Type B pancreatic cell (in vitro differentiated cells): Measurements from ENCODE around the gene ZSWIM2. TPM values are rescaled to one million over a fixed set of nuclear protein-coding genes. Genes with fewer than 3 reads are reported as not detected.

Source experiments
- DNase-seq: peaks from one replicate; pipeline ENCODE4 v3.0.0; 2021; ENCODE audit warnings: mixed read lengths; ENCODE audit not compliant: unreplicated experiment; ENCODE audit errors: extremely low spot score
- H3K27ac Mint-ChIP-seq: 2 replicates; pipeline ENCODE4 v1.8.0; 2021; ENCODE audit warnings: mild to moderate bottlenecking, mixed read lengths
- H3K27me3 Mint-ChIP-seq: 2 replicates; pipeline ENCODE4 v1.8.0; 2021; ENCODE audit warnings: mixed read lengths
- H3K36me3 Mint-ChIP-seq: 2 replicates; pipeline ENCODE4 v1.8.0; 2021; ENCODE audit warnings: mixed read lengths
- H3K4me1 Mint-ChIP-seq: one replicate; pipeline ENCODE4 v1.8.0; 2021; ENCODE audit warnings: mixed read lengths; ENCODE audit not compliant: unreplicated experiment
- H3K4me3 Mint-ChIP-seq: 2 replicates; pipeline ENCODE4 v1.8.0; 2021; ENCODE audit warnings: mild to moderate bottlenecking, mixed read lengths
- H3K9me3 Mint-ChIP-seq: 2 replicates; pipeline ENCODE4 v1.8.0; 2021; ENCODE audit warnings: mixed read lengths
- CTCF ChIP-seq: fragments of 200-600 bp; sonication (generic); conservative IDR thresholded peaks from 2 replicates; pipeline ENCODE4 v1.5.0; 2021; ENCODE audit warnings: antibody characterized with exemption, mild to moderate bottlenecking
- total RNA-seq: library from RNA; stranded (reverse); gene quantifications from 2 replicates; pipeline ENCODE4 v1.2.1, GENCODE V29; 2021; ENCODE audit warnings: low replicate concordance

Gene ZSWIM2
- total RNA-seq, 1 donor from 2014 or later, result not detected

- H3K36me3 Mint-ChIP-seq, result peaks cover 6% of the 10 kb centered on the region
- H3K9me3 Mint-ChIP-seq, result peaks cover 15% of the 10 kb centered on the region
- no peak for DNase-seq
- no peak overlapping the region for H3K27ac Mint-ChIP-seq
- no peak overlapping the region for H3K4me3 Mint-ChIP-seq
- no peak for TF ChIP-seq CTCF
- no peaks in the 10 kb centered on the region for H3K27me3 Mint-ChIP-seq
- peaks cover 4% of the 10 kb centered on the region for H3K4me1 Mint-ChIP-seq
Observed at GRCh38 chr2:186882511-186883071, 33.6 kb upstream of the ZSWIM2 start.

- Mint-ChIP-seq H3K4me3 (no peak overlapping the region), H3K36me3 (peaks cover 6% of the 10 kb centered on the region), H3K27ac (no peak overlapping the region), H3K4me1 (peaks cover 4% of the 10 kb centered on the region), H3K27me3 (no peaks in the 10 kb centered on the region), H3K9me3 (peaks cover 15% of the 10 kb centered on the region)
- DNase-seq, result no peak
- TF ChIP-seq CTCF, result no peak
Observed at GRCh38 chr2:186881660-186882059, 32.7 kb upstream of the ZSWIM2 start.

- no peaks in the 10 kb centered on the region for H3K27me3 Mint-ChIP-seq
Observed at GRCh38 chr2:186879312-186879711, 30.3 kb upstream of the ZSWIM2 start.

GRCh38 chr2:186874713-186875112 lies 25.7 kb upstream of the ZSWIM2 start:
- TF ChIP-seq CTCF, result no peak
- H3K4me1 Mint-ChIP-seq, result no peaks in the 10 kb centered on the region
- H3K4me3 Mint-ChIP-seq, result no peak overlapping the region
- no peaks in the 10 kb centered on the region for H3K27me3 Mint-ChIP-seq
- no peaks in the 10 kb centered on the region for H3K36me3 Mint-ChIP-seq
- DNase-seq, result no peak
- H3K9me3 Mint-ChIP-seq, result no peaks in the 10 kb centered on the region
- H3K27ac Mint-ChIP-seq, result no peak overlapping the region

More at GRCh38 chr2:186879312-186879711, 30.3 kb upstream of the ZSWIM2 start:
- Mint-ChIP-seq H3K36me3 (peaks cover 6% of the 10 kb centered on the region), H3K27ac (no peak overlapping the region), H3K4me1 (no peaks in the 10 kb centered on the region), H3K9me3 (peaks cover 15% of the 10 kb centered on the region), H3K4me3 (no peak overlapping the region)
- no peak for DNase-seq
- TF ChIP-seq CTCF, result no peak

GRCh38 chr2:186871881-186872280 lies 22.9 kb upstream of the ZSWIM2 start:
- Mint-ChIP-seq H3K27me3 (no peaks in the 10 kb centered on the region), H3K4me1 (no peaks in the 10 kb centered on the region), H3K4me3 (no peak overlapping the region), H3K36me3 (no peaks in the 10 kb centered on the region), H3K27ac (no peak overlapping the region), H3K9me3 (no peaks in the 10 kb centered on the region)
- no peak for TF ChIP-seq CTCF
- no peak for DNase-seq

GRCh38 chr2:186868344-186868743 lies 19.4 kb upstream of the ZSWIM2 start:
- no peak overlapping the region for H3K4me3 Mint-ChIP-seq
- H3K4me1 Mint-ChIP-seq, result no peaks in the 10 kb centered on the region
- no peak for DNase-seq
- no peak overlapping the region for H3K27ac Mint-ChIP-seq
- H3K27me3 Mint-ChIP-seq, result no peaks in the 10 kb centered on the region
- no peaks in the 10 kb centered on the region for H3K36me3 Mint-ChIP-seq
- no peak for TF ChIP-seq CTCF
- no peaks in the 10 kb centered on the region for H3K9me3 Mint-ChIP-seq
